Lower leg skin (tissue), 4 donors: ENCODE results near the gene UBR4. TPM values are rescaled to one million over a fixed set of nuclear protein-coding genes. Genes with fewer than 3 reads are reported as not detected.

Experiments
- DNase-seq, 2 donors: peaks; one replicate each; pipeline ENCODE4 v3.0.0-alpha.2; 2019; ENCODE audit warnings: low spot score in 2 of 2
- H3K4me3 ChIP-seq: fragments of 200-600 bp; sonication (generic); 2 replicates; pipeline ENCODE4 v1.5.1; 2017; ENCODE audit warnings: mild to moderate bottlenecking, low read depth; ENCODE audit not compliant: poor library complexity, severe bottlenecking
- CTCF ChIP-seq, 3 donors: fragments of 450-650 bp; IDR thresholded peaks; one replicate each; pipeline ENCODE4 v1.5.1; 2016; ENCODE audit warnings: antibody characterized with exemption in 3 of 3, mild to moderate bottlenecking in 3 of 3, moderate library complexity in 2 of 3
- POLR2A ChIP-seq, 2 donors: fragments of 450-650 bp; IDR thresholded peaks; one replicate each; pipeline ENCODE4 v1.6.1; 2016 to 2017; ENCODE audit warnings: antibody characterized with exemption in 2 of 2, mild to moderate bottlenecking in 1 of 2, moderate library complexity in 1 of 2
- WGBS, 2 donors: methylation state at CpG; one replicate each; pipeline ENCODE4 v1.1.5; 2018; 5-methylcytosine and 5-hydroxymethylcytosine counted together
- intact Hi-C: fragments of 100-400 bp; cut with DNase I; formaldehyde crosslinking; loops from one replicate; pipeline ENCODE4 v1.15.0; 2023; ENCODE audit warnings: low total_unique reads
- total RNA-seq, 4 donors: library from RNA; depleted of rRNA; stranded (reverse); fragments of >200 nt; gene quantifications; one replicate each; pipeline ENCODE4 v1.1.0, GENCODE V29; 2016

UBR4 gene
- total RNA-seq, 4 donors from 2014 or later: 255 to 380 (median 329) TPM

GRCh38 chr1:19072285-19072981, 137.6 kb downstream of the UBR4 start:
- WGBS, 2 donors: 80% methylated on average over 12 of the region's 12 CpGs

DNA sequence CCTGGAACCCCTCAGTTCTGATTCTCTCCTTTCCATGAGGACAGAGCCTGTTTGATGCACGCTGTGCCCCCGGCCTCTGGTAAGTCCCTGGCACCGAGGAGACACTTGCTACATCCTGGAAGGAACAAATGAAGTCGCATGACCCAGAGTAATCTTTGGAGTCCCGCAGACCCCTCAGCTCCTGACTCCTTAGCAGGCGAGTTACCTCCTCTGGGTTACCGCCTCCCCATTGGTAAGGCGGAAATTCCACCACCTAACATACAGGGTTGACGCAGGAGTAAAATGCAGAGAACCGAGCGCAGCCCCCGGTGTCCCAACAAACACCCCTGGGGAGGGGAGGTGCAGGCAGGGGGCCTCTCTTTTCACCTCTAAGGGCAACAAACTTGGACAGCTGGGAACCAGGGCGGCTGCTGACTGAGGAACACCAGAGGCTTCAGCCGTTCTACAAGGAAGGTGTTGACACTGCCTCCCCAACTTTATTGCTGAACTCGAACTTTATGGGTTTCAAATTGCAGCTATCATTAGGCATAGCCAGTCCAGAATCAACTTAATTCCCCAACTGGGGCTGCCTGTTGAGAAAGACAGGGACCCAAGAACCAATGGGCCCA, 138.3 kb downstream of the UBR4 start:
- H3K4me3 ChIP-seq: no peak overlapping the region
- TF ChIP-seq CTCF (IDR thresholded peaks at IDR 0.05) (no peak), POLR2A (IDR thresholded peaks at IDR 0.05) (no peak)
- intact Hi-C loops: no loop called here
- 54 to 67% methylated on average over 15 of the region's 15 CpGs for WGBS, 2 donors
- no peak for DNase-seq

More at GRCh38 chr1:19072285-19072981, 137.6 kb downstream of the UBR4 start:
- intact Hi-C loops: no loop called here
- no peak overlapping the region for H3K4me3 ChIP-seq
- no peak for DNase-seq
- TF ChIP-seq CTCF (IDR thresholded peaks at IDR 0.05) (no peak), POLR2A (IDR thresholded peaks at IDR 0.05) (no peak)

DNA sequence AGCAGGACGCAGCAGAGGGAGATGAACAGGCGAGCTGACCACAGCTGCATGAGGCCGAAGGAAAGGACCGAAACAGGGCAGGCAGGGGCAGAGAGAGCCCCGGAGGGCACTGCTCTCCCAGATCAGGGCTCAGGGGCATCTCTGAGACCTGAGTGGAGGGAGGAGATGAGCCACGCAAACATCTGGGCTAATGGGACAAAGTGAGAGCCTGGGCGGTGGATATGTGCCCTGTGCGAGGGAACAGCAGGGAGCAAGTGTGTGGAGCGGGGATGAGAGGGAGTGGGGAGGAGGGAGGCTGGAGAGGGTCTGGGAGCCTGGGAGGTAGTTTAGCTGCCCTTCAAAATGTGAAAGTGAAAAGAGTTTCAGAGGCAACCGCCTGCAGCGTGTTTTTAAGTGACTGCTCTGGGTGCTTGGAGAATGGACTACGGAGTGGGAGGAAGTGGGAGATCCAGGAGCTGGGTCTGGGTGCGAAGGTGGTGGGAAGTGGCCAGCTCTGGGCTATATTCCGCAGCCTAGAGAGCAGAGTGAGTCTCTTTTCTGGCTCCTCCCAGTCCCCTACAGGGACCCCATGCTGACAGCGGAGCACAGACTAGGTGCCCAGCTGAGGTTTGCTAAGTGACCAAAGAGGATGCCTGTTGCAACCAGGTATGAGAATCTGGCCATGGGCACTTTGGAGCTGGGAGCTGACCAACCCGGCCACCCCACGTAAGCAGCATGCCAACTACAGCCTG, 139.0 kb downstream of the UBR4 start:
- 64 to 76% methylated on average over 17 of the region's 17 CpGs for WGBS, 2 donors
- intact Hi-C loops: no loop called here
- TF ChIP-seq CTCF (IDR thresholded peaks at IDR 0.05): no peak
- no peak for TF ChIP-seq POLR2A (IDR thresholded peaks at IDR 0.05)
- no peak for DNase-seq
- H3K4me3 ChIP-seq: no peak overlapping the region

DNA sequence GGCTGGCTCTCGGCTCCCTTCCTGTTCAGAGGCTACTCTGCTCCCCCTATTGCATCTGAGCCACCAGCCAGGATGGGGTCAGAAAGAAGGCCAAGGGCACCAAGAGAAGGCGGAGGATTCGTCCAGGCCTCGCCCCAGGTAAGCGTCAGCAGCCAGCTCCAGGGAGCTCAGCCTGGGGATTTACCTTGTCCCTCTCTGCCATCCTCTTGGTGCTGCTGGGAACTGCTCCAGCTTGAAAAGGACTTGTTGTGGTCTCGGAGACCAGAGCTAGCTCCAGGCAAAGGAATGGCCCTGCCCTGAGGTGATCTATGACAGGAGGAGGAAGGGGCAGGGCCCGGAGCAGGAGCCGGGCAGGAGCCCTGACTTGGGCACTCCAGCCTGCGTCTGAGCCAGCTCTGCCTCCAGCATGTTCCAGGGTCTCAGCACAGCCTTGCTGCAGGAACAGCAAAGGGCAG, 139.8 kb downstream of the UBR4 start:
- 44 to 51% methylated on average over 6 to 9 of the region's 9 CpGs for WGBS, 2 donors
- no peak overlapping the region for H3K4me3 ChIP-seq
- intact Hi-C loops: no loop called here
- DNase-seq: no peak
- TF ChIP-seq CTCF (IDR thresholded peaks at IDR 0.05) (no peak), POLR2A (IDR thresholded peaks at IDR 0.05) (no peak)

- no peak overlapping the region for H3K4me3 ChIP-seq
- TF ChIP-seq POLR2A (IDR thresholded peaks at IDR 0.05): no peak
- no peak for TF ChIP-seq CTCF (IDR thresholded peaks at IDR 0.05)
- WGBS, 2 donors: 41 to 46% methylated on average over 11 of the region's 11 CpGs
- peak in 1 of 2 donors; percentile 49 for DNase-seq
- intact Hi-C loops: no loop called here
Observed at GRCh38 chr1:19068639-19069276, 141.3 kb downstream of the UBR4 start.
